H9 (cell line): Measurements from ENCODE around the gene GPRASP3. TPM values are rescaled to one million over a fixed set of nuclear protein-coding genes. Genes with fewer than 3 reads are reported as not detected.
A peak's percentile ranks its signal among the peaks of the same experiment; 100 is the strongest.

Experiments
- DNase-seq: peaks from one replicate; pipeline ENCODE4 v3.0.0-alpha.2; 2017
- H2AFZ ChIP-seq: one replicate; pipeline ENCODE4 v1.6.1; 2013; ENCODE audit warnings: mild to moderate bottlenecking, low read length, control low read depth, moderate library complexity
- H2AK5ac ChIP-seq: 2 replicates; pipeline ENCODE4 v1.6.1; 2013; ENCODE audit warnings: low read length, control low read depth, mixed read lengths; ENCODE audit not compliant: insufficient read length
- H2BK120ac ChIP-seq: one replicate; pipeline ENCODE4 v1.6.1; 2013; ENCODE audit warnings: low read depth, mild to moderate bottlenecking, low read length, control low read depth, inconsistent platforms; ENCODE audit not compliant: poor library complexity, severe bottlenecking
- H2BK12ac ChIP-seq: 2 replicates; pipeline ENCODE4 v1.6.1; 2013; ENCODE audit warnings: low read length, control low read depth, mixed read lengths, low read depth; ENCODE audit not compliant: insufficient read length
- H2BK15ac ChIP-seq: 2 replicates; pipeline ENCODE4 v1.6.1; 2013; ENCODE audit warnings: low read depth, low read length, control low read depth
- H2BK20ac ChIP-seq: one replicate; pipeline ENCODE4 v1.6.1; 2013; ENCODE audit warnings: low read depth, mild to moderate bottlenecking, low read length, control low read depth, inconsistent platforms; ENCODE audit not compliant: poor library complexity, severe bottlenecking
- H2BK5ac ChIP-seq: 2 replicates; pipeline ENCODE4 v1.6.1; 2013; ENCODE audit warnings: low read length, control low read depth, mixed read lengths; ENCODE audit not compliant: insufficient read length
- H3K14ac ChIP-seq: 2 replicates; pipeline ENCODE4 v1.6.1; 2013; ENCODE audit warnings: low read length, control low read depth; ENCODE audit not compliant: insufficient read depth
- H3K18ac ChIP-seq: 2 replicates; pipeline ENCODE4 v1.6.1; 2013; ENCODE audit warnings: low read depth, mild to moderate bottlenecking, mixed read lengths, low read length, control low read depth; ENCODE audit not compliant: insufficient read length
- H3K23ac ChIP-seq: 2 replicates; pipeline ENCODE4 v1.6.1; 2013; ENCODE audit warnings: low read length, control low read depth, mixed read lengths, low read depth; ENCODE audit not compliant: insufficient read length
- H3K23me2 ChIP-seq: 2 replicates; pipeline ENCODE4 v1.6.1; 2013; ENCODE audit warnings: low read depth, mild to moderate bottlenecking, mixed read lengths, low read length, control low read depth; ENCODE audit not compliant: insufficient read length, poor library complexity, severe bottlenecking
- H3K27ac ChIP-seq: 2 replicates; pipeline ENCODE4 v1.5.1; 2013; ENCODE audit warnings: low read length, control low read depth, mixed read lengths, low read depth; ENCODE audit not compliant: insufficient read length
- H3K27me3 ChIP-seq: 2 replicates; pipeline ENCODE4 v1.6.1; 2013; ENCODE audit warnings: low read length, control low read depth, inconsistent platforms; ENCODE audit not compliant: insufficient read depth
- H3K4ac ChIP-seq: 2 replicates; pipeline ENCODE4 v1.6.1; 2013; ENCODE audit warnings: low read depth, mild to moderate bottlenecking, control low read depth, inconsistent platforms, low read length, moderate library complexity
- H3K4me1 ChIP-seq: 2 replicates; pipeline ENCODE4 v1.6.1; 2013; ENCODE audit warnings: low read length, control low read depth, inconsistent platforms; ENCODE audit not compliant: insufficient read depth
- H3K4me2 ChIP-seq: 2 replicates; pipeline ENCODE4 v1.6.1; 2013; ENCODE audit warnings: low read length, control low read depth, mixed read lengths; ENCODE audit not compliant: insufficient read length, insufficient read depth
- H3K56ac ChIP-seq: 2 replicates; pipeline ENCODE4 v1.6.1; 2013; ENCODE audit warnings: low read depth, mild to moderate bottlenecking, mixed read lengths, low read length, control low read depth; ENCODE audit not compliant: insufficient read length
- H3K79me1 ChIP-seq: 2 replicates; pipeline ENCODE4 v1.6.1; 2013; ENCODE audit warnings: low read depth, mild to moderate bottlenecking, moderate library complexity, low read length, control low read depth, inconsistent platforms; ENCODE audit not compliant: insufficient read depth, poor library complexity, severe bottlenecking
- H3K79me2 ChIP-seq: 2 replicates; pipeline ENCODE4 v1.6.1; 2013; ENCODE audit warnings: low read length, control low read depth, inconsistent platforms; ENCODE audit not compliant: insufficient read depth
- H3K9ac ChIP-seq: 2 replicates; pipeline ENCODE4 v1.6.1; 2013; ENCODE audit warnings: low read length, control low read depth, mixed read lengths; ENCODE audit not compliant: insufficient read length; ENCODE audit errors: extremely low read depth
- H3K9me3 ChIP-seq: one replicate; pipeline ENCODE4 v1.6.1; 2013; ENCODE audit warnings: low read depth, low read length, inconsistent platforms; ENCODE audit not compliant: control insufficient read depth
- H3T11ph ChIP-seq: one replicate; pipeline ENCODE4 v1.6.1; 2013; ENCODE audit warnings: mild to moderate bottlenecking, low read length, control low read depth, inconsistent platforms
- H4K20me1 ChIP-seq: one replicate; pipeline ENCODE4 v1.6.1; 2013; ENCODE audit not compliant: control insufficient read depth, insufficient read length, insufficient read depth
- H4K5ac ChIP-seq: 2 replicates; pipeline ENCODE4 v1.6.1; 2013; ENCODE audit warnings: low read depth, mild to moderate bottlenecking, mixed read lengths, low read length, control low read depth; ENCODE audit not compliant: insufficient read length
- H4K8ac ChIP-seq: replicated peaks from 2 replicates; pipeline ENCODE4 v1.6.1; 2013; ENCODE audit warnings: low read length, control low read depth, mixed read lengths, low read depth; ENCODE audit not compliant: insufficient read length
- H4K91ac ChIP-seq: 2 replicates; pipeline ENCODE4 v1.6.1; 2013; ENCODE audit warnings: low read depth, mild to moderate bottlenecking, moderate library complexity, mixed read lengths, low read length, control low read depth; ENCODE audit not compliant: insufficient read length
- H3K27ac Mint-ChIP-seq, 3 experiments: 2 replicates in 2 of 3; 3 replicates in 1 of 3; pipeline ENCODE4 v1.8.0; 2020 to 2021; ENCODE audit warnings: mixed read lengths in 3 of 3, mild to moderate bottlenecking in 1 of 3, moderate library complexity in 1 of 3
- H3K27me3 Mint-ChIP-seq: 2 replicates; pipeline ENCODE4 v1.8.0; 2021; ENCODE audit warnings: low read depth, mild to moderate bottlenecking, moderate library complexity, mixed read lengths
- H3K36me3 Mint-ChIP-seq, 3 experiments: 2 replicates in 2 of 3; 3 replicates in 1 of 3; pipeline ENCODE4 v1.8.0; 2020 to 2021; ENCODE audit warnings: low read depth in 3 of 3, mixed read lengths in 3 of 3; ENCODE audit not compliant: insufficient read depth in 1 of 3
- H3K4me1 Mint-ChIP-seq, 2 experiments: 2 replicates each; pipeline ENCODE4 v1.8.0; 2020; ENCODE audit warnings: mixed read lengths in 2 of 2
- H3K4me3 Mint-ChIP-seq, 2 experiments: 2 replicates in 1 of 2; 3 replicates in 1 of 2; pipeline ENCODE4 v1.8.0; 2020 to 2021; ENCODE audit warnings: mild to moderate bottlenecking in 2 of 2, mixed read lengths in 2 of 2, moderate library complexity in 1 of 2
- H3K9me3 Mint-ChIP-seq, 2 experiments: 2 replicates in 1 of 2; 3 replicates in 1 of 2; pipeline ENCODE4 v1.8.0; 2020; ENCODE audit warnings: mild to moderate bottlenecking in 2 of 2, mixed read lengths in 2 of 2, moderate library complexity in 1 of 2
- CTCF ChIP-seq: fragments of 200-600 bp; sonication (generic); conservative IDR thresholded peaks from 3 replicates; pipeline ENCODE4 v1.8.0; 2021; ENCODE audit warnings: antibody characterized with exemption, mild to moderate bottlenecking
- WGBS: extraction: QIAGEN DNeasy Blood & Tissue Kit; methylation state at CpG from one replicate; pipeline ENCODE4 v1.1.7; 2013; ENCODE audit warnings: missing lambda C conversion rate, low lambda C conversion rate, mixed read lengths; ENCODE audit not compliant: insufficient read length; ENCODE audit errors: extremely low coverage; 5-methylcytosine and 5-hydroxymethylcytosine counted together
- total RNA-seq: library from RNA; stranded (reverse); gene quantifications from 2 replicates; pipeline ENCODE4 v1.2.1, GENCODE V29; 2021

Gene GPRASP3
- total RNA-seq, 1 experiment from 2014 or later = 4.8 TPM

GRCh38 chrX:102711872-102712215 is 8.7 kb upstream of the GPRASP3 start:
- Histone ChIP-seq H2AFZ (no peak overlapping the region), H3K27ac (no peak overlapping the region), H3K4ac (no peak overlapping the region), H3K4me1 (no peaks in the 10 kb centered on the region), H3K9me3 (peaks cover 17% of the 10 kb centered on the region), H3K4me2 (peak overlapping the region; percentile 76), H4K20me1 (no peaks in the 10 kb centered on the region), H2BK120ac (no peak overlapping the region), H2AK5ac (no peak overlapping the region), H2BK5ac (no peak overlapping the region), H3K23me2 (peaks cover 4% of the 10 kb centered on the region), H3K23ac (no peak overlapping the region), H3K18ac (peak overlapping the region; percentile 50), H4K5ac (no peak overlapping the region), H3K27me3 (no peaks in the 10 kb centered on the region; the same call in 1 of the 2 replicates), H3K56ac (no peak overlapping the region), H3K9ac (no peak overlapping the region), H2BK15ac (no peak overlapping the region), H3K79me2 (no peaks in the 10 kb centered on the region), H4K8ac (no peak overlapping the region), H2BK20ac (no peak overlapping the region), H4K91ac (no peak overlapping the region), H3K14ac (no peak overlapping the region), H2BK12ac (no peak overlapping the region), H3K79me1 (no peaks in the 10 kb centered on the region), H3T11ph (no peak overlapping the region)
- no peak for TF ChIP-seq CTCF
- WGBS = no CpG with 5 or more reads among the region's 19 CpGs
- H3K27ac Mint-ChIP-seq = no peak overlapping the region
- H3K4me3 Mint-ChIP-seq = peak overlapping the region; percentile 86 to 89
- peaks cover 62 to 70% of the 10 kb centered on the region in 2 experiments for H3K9me3 Mint-ChIP-seq
- peaks cover 2% of the 10 kb centered on the region in 2 experiments; a peak in 1 of 4 replicates for H3K4me1 Mint-ChIP-seq
- peaks cover 20% of the 10 kb centered on the region for H3K27me3 Mint-ChIP-seq
- H3K36me3 Mint-ChIP-seq = peaks cover 13 to 27% (median 16%) of the 10 kb centered on the region in 3 experiments
- no peak for DNase-seq
